Measurements from ENCODE around the gene PYY.

The PYY gene

GRCh38 chr17:43907425-43907981 is 46.2 kb downstream of the PYY start, which contains the start of gene MPP2:
MPP2 (minus strand) TSS chr17:43907536; CDS start chr17:43904460, 3,076 bp downstream.
- H3K36me3 ChIP-seq: no peaks in the 10 kb centered on the region
- peak within 1 kb of the TSS; percentile 73 for H3K4me3 ChIP-seq (ENCODE audit: low read depth, low read length)
- peaks cover 74% of the 10 kb centered on the region for H3K27me3 ChIP-seq (ENCODE audit: insufficient read depth, low read depth, severe bottlenecking)
- H3K27ac ChIP-seq: no peak within 1 kb of the TSS
- DNase-seq: peak; percentile 87
- no peaks in the 10 kb centered on the region for H3K9me3 ChIP-seq (ENCODE audit: severe bottlenecking)
- TF ChIP-seq CTCF (IDR thresholded peaks at IDR 0.05; ENCODE audit: low read depth, low read length): peak; percentile 21; the same call in 1 of the 2 replicates

- Histone ChIP-seq H3K27ac (no peak overlapping the region), H3K9me3 (ENCODE audit: severe bottlenecking) (no peaks in the 10 kb centered on the region), H3K4me3 (ENCODE audit: low read depth, low read length) (peak overlapping the region; percentile 73), H3K27me3 (ENCODE audit: insufficient read depth, low read depth, severe bottlenecking) (peaks cover 69% of the 10 kb centered on the region), H3K36me3 (no peaks in the 10 kb centered on the region)
- no peak for TF ChIP-seq CTCF (IDR thresholded peaks at IDR 0.05; ENCODE audit: low read depth, low read length)
- no peak for DNase-seq
Observed at GRCh38 chr17:43906951-43907424, 46.8 kb downstream of the PYY start.

- Histone ChIP-seq H3K36me3 (no peaks in the 10 kb centered on the region), H3K9me3 (ENCODE audit: severe bottlenecking) (no peaks in the 10 kb centered on the region), H3K27ac (no peak overlapping the region), H3K4me3 (ENCODE audit: low read depth, low read length) (peak overlapping the region; percentile 73), H3K27me3 (ENCODE audit: insufficient read depth, low read depth, severe bottlenecking) (peaks cover 61% of the 10 kb centered on the region)
- DNase-seq: peak; percentile 86
- no peak for TF ChIP-seq CTCF (IDR thresholded peaks at IDR 0.05; ENCODE audit: low read depth, low read length)
Observed at GRCh38 chr17:43905985-43906852, 47.5 kb downstream of the PYY start.

- no peaks in the 10 kb centered on the region for H3K9me3 ChIP-seq (ENCODE audit: severe bottlenecking)
- H3K36me3 ChIP-seq: no peaks in the 10 kb centered on the region
- DNase-seq: peak; percentile 62
- no peak overlapping the region for H3K27ac ChIP-seq
- peaks cover 54% of the 10 kb centered on the region for H3K27me3 ChIP-seq (ENCODE audit: insufficient read depth, low read depth, severe bottlenecking)
- no peak for TF ChIP-seq CTCF (IDR thresholded peaks at IDR 0.05; ENCODE audit: low read depth, low read length)
- peak overlapping the region; percentile 73 for H3K4me3 ChIP-seq (ENCODE audit: low read depth, low read length)
Observed at GRCh38 chr17:43905400-43905984, 48.2 kb downstream of the PYY start.
